GM12864 (cell line): ENCODE measurements around the gene CNTNAP2.

Experiments
- DNase-seq: peaks from one replicate; pipeline ENCODE4 v3.0.0-alpha.2; 2011; ENCODE audit warnings: low read depth
- H3K4me3 ChIP-seq: 2 replicates; pipeline ENCODE4 v1.5.1; 2011; ENCODE audit warnings: mild to moderate bottlenecking, low read depth, low read length, control low read depth
- CTCF ChIP-seq: IDR thresholded peaks from 2 replicates; pipeline ENCODE4 v1.5.1; 2011; ENCODE audit warnings: low read depth, mild to moderate bottlenecking, moderate library complexity, low read length, control low read depth, inconsistent platforms; ENCODE audit errors: missing control alignments

Gene CNTNAP2

GRCh38 chr7:147978201-147978600, 1861.6 kb downstream of the CNTNAP2 start:
- DNase-seq, result no peak
- TF ChIP-seq CTCF, result no peak
- H3K4me3 ChIP-seq, result no peak overlapping the region

- H3K4me3 ChIP-seq, result no peak overlapping the region
- TF ChIP-seq CTCF, result no peak
- DNase-seq, result no peak
Observed at GRCh38 chr7:147978651-147979050, 1862.0 kb downstream of the CNTNAP2 start.

- no peak for DNase-seq
- TF ChIP-seq CTCF, result no peak
- no peak overlapping the region for H3K4me3 ChIP-seq
Observed at GRCh38 chr7:147980826-147981813, 1864.5 kb downstream of the CNTNAP2 start.

GRCh38 chr7:147982307-147982706, 1865.7 kb downstream of the CNTNAP2 start:
- H3K4me3 ChIP-seq, result no peak overlapping the region
- TF ChIP-seq CTCF, result no peak
- DNase-seq, result no peak

- no peak overlapping the region for H3K4me3 ChIP-seq
- TF ChIP-seq CTCF, result no peak
- DNase-seq, result no peak
Observed at GRCh38 chr7:147984265-147984664, 1867.7 kb downstream of the CNTNAP2 start.

GRCh38 chr7:147990079-147990478, 1873.5 kb downstream of the CNTNAP2 start:
- H3K4me3 ChIP-seq, result no peak overlapping the region
- no peak for DNase-seq
- no peak for TF ChIP-seq CTCF

- no peak for TF ChIP-seq CTCF
- DNase-seq, result no peak
- H3K4me3 ChIP-seq, result no peak overlapping the region
Observed at GRCh38 chr7:147990942-147991341, 1874.3 kb downstream of the CNTNAP2 start.
